Endothelial cell of umbilical vein (primary cell): Measurements from ENCODE around the gene AFAP1L2. TPM values are rescaled to one million over a fixed set of nuclear protein-coding genes. Genes with fewer than 3 reads are reported as not detected.

Experiments
- BruUV-seq: library from RNA; stranded (reverse); fragments of 400-500 nt; replicated peaks from 2 replicates; lab custom pipeline; 2021; lab: Mats Ljungman, UMichigan
- CTCF ChIA-PET: fragments of 300-600, 350-600 bp; sonication (Branson Sonifier 250); formaldehyde crosslinking; loops from one replicate; lab custom pipeline; 2021; ENCODE audit warnings: antibody characterized with exemption, inconsistent platforms; lab: Charles Lee
- POLR2A ChIA-PET: fragments of 300-600, 350-600 bp; sonication (Branson Sonifier 250); formaldehyde crosslinking; loops from one replicate; lab custom pipeline; 2021; ENCODE audit warnings: antibody characterized with exemption, inconsistent platforms; lab: Charles Lee
- DNase-seq: peaks from one replicate; pipeline ENCODE4 v3.0.0-alpha.2; 2011; ENCODE audit warnings: low read depth, low spot score
- FAIRE-seq: peaks from 2 replicates; lab custom pipeline; 2011; peaks lifted over from hg19 to GRCh38; lab: Jason Lieb, UNC
- H2AFZ ChIP-seq: 2 replicates; pipeline ENCODE4 v1.6.0; 2012; ENCODE audit warnings: low read depth, low read length, control low read depth, inconsistent platforms
- H3K27ac ChIP-seq: 2 replicates; pipeline ENCODE4 v1.5.1; 2011; ENCODE audit warnings: low read depth, mild to moderate bottlenecking, control low read depth, low read length, moderate library complexity; ENCODE audit not compliant: insufficient read depth
- H3K27me3 ChIP-seq, 2 experiments: 2 replicates each; pipeline versions ENCODE4 v1.6.0 to v1.6.1; 2011; ENCODE audit warnings: low read length in 2 of 2, mixed read lengths in 1 of 2; ENCODE audit not compliant: control insufficient read depth in 2 of 2, insufficient read depth in 2 of 2
- H3K36me3 ChIP-seq, 2 experiments: 2 replicates in 1 of 2; 3 replicates in 1 of 2; pipeline ENCODE4 v1.5.1; 2011; ENCODE audit warnings: low read length in 2 of 2, mild to moderate bottlenecking in 1 of 2, moderate library complexity in 1 of 2; ENCODE audit not compliant: control insufficient read depth in 2 of 2, insufficient read depth in 2 of 2; ENCODE audit errors: extremely low read depth in 1 of 2
- H3K4me1 ChIP-seq: 3 replicates; pipeline ENCODE4 v1.5.1; 2011; ENCODE audit warnings: mild to moderate bottlenecking, low read length; ENCODE audit not compliant: control insufficient read depth, insufficient read depth; ENCODE audit errors: extremely low read depth
- H3K4me2 ChIP-seq: 2 replicates; pipeline ENCODE4 v1.6.1; 2011; ENCODE audit warnings: low read length, control low read depth, mixed read lengths; ENCODE audit not compliant: insufficient read depth
- H3K4me3 ChIP-seq, 3 experiments: fragments of 200-600 bp in 1 of 3; sonication (generic), shearing (Covaris generic) in 1 of 3; replicated peaks in 1 of 3; 2 replicates each; pipeline ENCODE4 v1.5.1; 2011 to 2016; ENCODE audit warnings: control low read depth in 3 of 3, low read length in 3 of 3, mild to moderate bottlenecking in 2 of 3, inconsistent platforms in 1 of 3, low read depth in 1 of 3, moderate library complexity in 1 of 3; ENCODE audit not compliant: insufficient read depth in 1 of 3
- H3K79me2 ChIP-seq: 2 replicates; pipeline ENCODE4 v1.6.0; 2012; ENCODE audit warnings: low read length, inconsistent platforms; ENCODE audit not compliant: control insufficient read depth, insufficient read depth
- H3K9ac ChIP-seq: replicated peaks from 2 replicates; pipeline ENCODE3; 2011; ENCODE audit warnings: low read length, control low read depth; ENCODE audit not compliant: insufficient read depth; ENCODE audit errors: extremely low read depth
- H3K9me1 ChIP-seq: replicated peaks from 3 replicates; pipeline ENCODE4 v1.6.0; 2011; ENCODE audit warnings: mild to moderate bottlenecking, low read length; ENCODE audit not compliant: control insufficient read depth, insufficient read depth; ENCODE audit errors: extremely low read depth
- H3K9me3 ChIP-seq: replicated peaks from 2 replicates; pipeline ENCODE4 v1.5.1; 2012; ENCODE audit warnings: low read length, inconsistent platforms; ENCODE audit not compliant: control insufficient read depth, insufficient read depth
- H4K20me1 ChIP-seq: replicated peaks from 2 replicates; pipeline ENCODE3; 2011; ENCODE audit warnings: mild to moderate bottlenecking, low read length; ENCODE audit not compliant: control insufficient read depth, insufficient read depth; ENCODE audit errors: extremely low read depth
- EZH2 ChIP-seq: IDR thresholded peaks from 2 replicates; pipeline ENCODE4 v1.6.1; 2012; ENCODE audit warnings: borderline replicate concordance, low read depth, mild to moderate bottlenecking, moderate library complexity, low read length, inconsistent platforms; ENCODE audit not compliant: severe bottlenecking
- FOS ChIP-seq: IDR thresholded peaks from 2 replicates; pipeline ENCODE4 v1.6.1; 2011; ENCODE audit warnings: mild to moderate bottlenecking, low read length, moderate library complexity, borderline replicate concordance; ENCODE audit not compliant: insufficient read depth
- GATA2 ChIP-seq: IDR thresholded peaks from 2 replicates; pipeline ENCODE4 v1.7.0; 2011; ENCODE audit warnings: low read depth, mild to moderate bottlenecking, moderate library complexity, mixed read lengths, low read length; ENCODE audit not compliant: insufficient read length, insufficient read depth
- JUN ChIP-seq: IDR thresholded peaks from 2 replicates; pipeline ENCODE4 v1.6.1; 2011; ENCODE audit warnings: borderline replicate concordance, low read depth; ENCODE audit not compliant: insufficient read length, insufficient read depth
- MYC ChIP-seq: IDR thresholded peaks from one replicate; pipeline ENCODE4 v1.6.1; 2011; ENCODE audit warnings: mild to moderate bottlenecking, low read depth, low read length
- POLR2A ChIP-seq: IDR thresholded peaks from 2 replicates; pipeline ENCODE4 v1.6.1; 2012; ENCODE audit warnings: low read depth, mild to moderate bottlenecking, control low read depth, low read length
- dilution Hi-C: fragments of 300-500 bp; cut with MboI; formaldehyde crosslinking; loops from one replicate; pipeline ENCODE4 v1.15.0; 2019; ENCODE audit warnings: low sequenced_read_pairs; ENCODE audit not compliant: extremely low pct_ligation_motif_present
- intact Hi-C: fragments of 100-400 bp; cut with micrococcal nuclease; formaldehyde crosslinking; loops from one replicate; pipeline ENCODE4 v1.10.0; 2022
- polyA plus RNA-seq, 4 experiments: library from polyadenylated mRNA; depleted of rRNA in 3 of 4; stranded (reverse) in 3 of 4; unstranded in 1 of 4; fragments of >200 nt; gene quantifications; 2 replicates each; pipeline versions ENCODE4 v1.2.1 to v1.2.3, GENCODE V29; 2011 to 2012; ENCODE audit warnings: missing spikeins in 1 of 4
- total RNA-seq: library from RNA; stranded (reverse); gene quantifications from 2 replicates; pipeline ENCODE4 v1.2.3, GENCODE V29; 2021
- TF ChIP-seq, protein P1 (sequence below): IDR thresholded peaks from 2 replicates; pipeline ENCODE4 v1.6.1; 2011; ENCODE audit not compliant: insufficient read depth, insufficient read length
- TF ChIP-seq, protein P2 (sequence below), 2 donors: IDR thresholded peaks; 1 replicate in 1 of 2; 2 replicates in 1 of 2; pipeline ENCODE4 v1.5.1; 2011; ENCODE audit warnings: low read length in 2 of 2, mild to moderate bottlenecking in 2 of 2, moderate library complexity in 2 of 2, control low read depth in 1 of 2, inconsistent platforms in 1 of 2, low read depth in 1 of 2; ENCODE audit not compliant: insufficient read depth in 1 of 2; ENCODE audit errors: extremely low read depth in 1 of 2

Gene AFAP1L2
- total and polyA plus RNA-seq, 2 donors (not counting 3 experiments of a cell fraction or from before 2014, with no cell fraction given), result 0.90 to 4.1 TPM

DNA sequence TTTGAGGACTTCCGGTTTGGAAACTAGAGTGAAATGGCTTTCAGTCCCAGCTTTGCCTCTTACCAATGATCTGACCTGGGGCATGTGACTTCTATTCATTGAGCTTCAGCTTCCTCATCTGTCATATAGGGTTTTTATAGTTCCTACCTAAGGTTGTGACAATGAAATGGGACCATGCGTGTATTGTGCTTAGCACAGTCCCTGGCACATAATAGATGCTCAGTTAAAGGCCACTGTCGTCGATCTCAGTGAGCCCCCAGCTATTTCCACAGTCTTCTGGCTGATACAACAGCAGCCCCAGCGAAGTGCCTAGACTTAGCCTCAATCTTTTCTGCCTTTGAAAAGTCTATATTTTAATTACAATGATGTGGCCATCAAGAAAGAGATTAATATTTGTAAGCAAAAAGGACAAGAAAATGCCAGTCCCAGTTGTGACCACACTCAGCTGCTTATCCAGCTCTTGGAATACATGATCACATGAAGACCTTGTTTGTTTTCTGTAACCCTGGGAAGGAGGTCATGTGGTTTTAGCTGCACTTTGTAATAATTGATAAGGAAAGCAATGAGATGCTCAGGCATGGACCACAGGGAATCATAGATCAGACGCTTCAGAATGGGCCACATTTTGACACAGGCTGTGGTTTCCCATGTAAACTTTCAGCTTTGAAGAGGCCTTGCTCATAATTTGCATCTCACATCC is 120.6 kb downstream of the AFAP1L2 start:
- no peak overlapping the region for H3K9ac ChIP-seq
- no peak overlapping the region for H3K4me2 ChIP-seq
- no peaks in the 10 kb centered on the region for H4K20me1 ChIP-seq
- no peak overlapping the region for H3K27ac ChIP-seq
- H3K27me3 ChIP-seq, result peaks cover 0 to 9% of the 10 kb centered on the region in 2 experiments
- TF ChIP-seq, protein P1, sequence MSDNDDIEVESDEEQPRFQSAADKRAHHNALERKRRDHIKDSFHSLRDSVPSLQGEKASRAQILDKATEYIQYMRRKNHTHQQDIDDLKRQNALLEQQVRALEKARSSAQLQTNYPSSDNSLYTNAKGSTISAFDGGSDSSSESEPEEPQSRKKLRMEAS, result no peak
- TF ChIP-seq GATA2 (no peak), MYC (no peak), FOS (no peak), EZH2 (no peak), POLR2A (no peak), JUN (no peak)
- TF ChIP-seq, protein P2, sequence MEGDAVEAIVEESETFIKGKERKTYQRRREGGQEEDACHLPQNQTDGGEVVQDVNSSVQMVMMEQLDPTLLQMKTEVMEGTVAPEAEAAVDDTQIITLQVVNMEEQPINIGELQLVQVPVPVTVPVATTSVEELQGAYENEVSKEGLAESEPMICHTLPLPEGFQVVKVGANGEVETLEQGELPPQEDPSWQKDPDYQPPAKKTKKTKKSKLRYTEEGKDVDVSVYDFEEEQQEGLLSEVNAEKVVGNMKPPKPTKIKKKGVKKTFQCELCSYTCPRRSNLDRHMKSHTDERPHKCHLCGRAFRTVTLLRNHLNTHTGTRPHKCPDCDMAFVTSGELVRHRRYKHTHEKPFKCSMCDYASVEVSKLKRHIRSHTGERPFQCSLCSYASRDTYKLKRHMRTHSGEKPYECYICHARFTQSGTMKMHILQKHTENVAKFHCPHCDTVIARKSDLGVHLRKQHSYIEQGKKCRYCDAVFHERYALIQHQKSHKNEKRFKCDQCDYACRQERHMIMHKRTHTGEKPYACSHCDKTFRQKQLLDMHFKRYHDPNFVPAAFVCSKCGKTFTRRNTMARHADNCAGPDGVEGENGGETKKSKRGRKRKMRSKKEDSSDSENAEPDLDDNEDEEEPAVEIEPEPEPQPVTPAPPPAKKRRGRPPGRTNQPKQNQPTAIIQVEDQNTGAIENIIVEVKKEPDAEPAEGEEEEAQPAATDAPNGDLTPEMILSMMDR (IDR thresholded peaks at IDR 0.05; ENCODE audit: extremely low read depth in 1 of 2, insufficient read depth in 1 of 2, low read depth in 1 of 2, low read length in 2 of 2), result no peak
- CTCF ChIA-PET, result interaction anchor here (3.3 kb wide), 1 partner anchor 20 kb away, joined by 11 read pairs; no protein-coding TSS in a partner anchor
- H2AFZ ChIP-seq, result no peak overlapping the region
- no peaks in the 10 kb centered on the region for H3K36me3 ChIP-seq
- H3K9me1 ChIP-seq, result no peaks in the 10 kb centered on the region
- POLR2A ChIA-PET, result no interaction called here
- H3K9me3 ChIP-seq, result no peaks in the 10 kb centered on the region
- BruUV-seq, result no TSS peak
- dilution Hi-C loops, result no loop called here
- intact Hi-C loops, result no loop called here
- no peaks in the 10 kb centered on the region for H3K4me1 ChIP-seq
- H3K4me3 ChIP-seq, result no peak overlapping the region
- no peaks in the 10 kb centered on the region for H3K79me2 ChIP-seq
- FAIRE-seq, result no peak
- DNase-seq, result no peak
